NCI-H2227 treated with DMSO at 0.1 percent for 48 hours (cell line): ENCODE measurements around the gene STEAP3.

Experiments used
- DNase-seq: peaks from one replicate; lab custom pipeline; 2025; lab: John Stamatoyannopoulos, UW

STEAP3 gene

DNA sequence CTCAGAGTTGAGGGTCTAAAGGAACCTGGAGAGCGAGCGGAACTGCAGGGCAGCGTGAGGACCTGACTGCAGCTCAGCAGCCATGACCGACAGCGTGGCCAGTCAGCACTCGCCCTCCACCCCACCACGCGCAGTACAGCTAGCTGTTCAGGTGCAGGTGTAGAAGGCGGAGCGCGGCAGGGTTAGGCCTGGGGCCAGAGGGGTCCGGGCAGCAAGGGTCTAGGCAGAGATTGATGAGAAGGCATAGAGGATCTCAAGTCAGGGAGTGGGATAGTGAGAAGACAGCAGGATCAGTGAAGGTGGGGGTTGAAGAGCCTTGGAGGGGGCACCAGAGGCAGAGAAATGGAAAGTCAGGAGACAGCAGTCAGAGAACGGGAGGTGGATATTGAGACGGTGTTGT, 71.0 kb downstream of the STEAP3 start:
- no peak for DNase-seq

DNA sequence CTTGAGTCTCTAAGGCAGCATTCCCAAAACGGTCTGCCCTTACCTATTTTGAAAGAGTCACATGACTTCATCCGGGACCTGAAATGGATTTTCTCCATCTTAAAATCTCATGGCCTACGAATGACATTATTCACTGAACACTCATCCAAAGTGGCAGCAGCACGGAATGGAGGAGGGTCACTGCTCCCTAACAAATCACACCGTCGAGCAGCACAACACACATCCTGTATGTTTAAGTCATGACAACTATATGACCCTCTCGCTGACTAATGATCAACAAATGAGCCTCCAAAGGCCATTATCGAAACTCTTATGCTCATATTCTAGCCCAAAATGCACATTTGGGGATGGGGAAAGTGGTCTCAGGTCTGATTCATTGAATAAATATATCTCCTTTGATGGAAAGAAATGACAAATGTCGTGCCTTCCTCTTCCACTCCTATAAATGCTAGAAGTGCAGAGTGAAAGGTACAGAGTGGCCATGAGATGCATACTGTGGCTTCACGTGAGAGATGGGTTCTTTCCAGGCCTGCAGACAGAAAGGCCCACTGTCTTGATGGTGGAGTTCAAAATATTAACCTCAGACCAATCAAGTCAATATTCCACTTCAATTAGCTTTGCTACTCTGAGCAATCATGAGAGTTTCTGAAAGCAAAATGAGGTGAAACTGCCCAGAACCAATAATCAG, 72.2 kb downstream of the STEAP3 start:
- no peak for DNase-seq

DNA sequence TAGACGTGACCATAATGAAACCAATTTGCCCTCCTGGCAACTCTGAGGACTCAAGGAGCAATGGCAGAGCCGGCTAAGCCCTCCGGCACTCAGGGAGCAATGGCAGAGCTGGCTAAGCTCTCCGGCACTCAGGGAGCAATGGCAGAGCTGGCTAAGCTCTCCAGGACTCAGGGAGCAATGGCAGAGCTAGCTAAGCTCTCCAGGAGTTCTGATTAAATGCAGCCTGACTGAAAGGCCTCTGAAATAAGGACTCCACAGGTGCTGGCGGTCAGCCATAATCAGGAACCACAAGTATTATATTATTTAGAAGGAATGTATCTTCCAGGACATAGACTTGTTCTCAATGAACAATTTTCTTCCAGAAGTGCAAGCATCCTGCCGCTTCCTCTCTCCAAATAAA, 77.8 kb downstream of the STEAP3 start:
- no peak for DNase-seq

DNA sequence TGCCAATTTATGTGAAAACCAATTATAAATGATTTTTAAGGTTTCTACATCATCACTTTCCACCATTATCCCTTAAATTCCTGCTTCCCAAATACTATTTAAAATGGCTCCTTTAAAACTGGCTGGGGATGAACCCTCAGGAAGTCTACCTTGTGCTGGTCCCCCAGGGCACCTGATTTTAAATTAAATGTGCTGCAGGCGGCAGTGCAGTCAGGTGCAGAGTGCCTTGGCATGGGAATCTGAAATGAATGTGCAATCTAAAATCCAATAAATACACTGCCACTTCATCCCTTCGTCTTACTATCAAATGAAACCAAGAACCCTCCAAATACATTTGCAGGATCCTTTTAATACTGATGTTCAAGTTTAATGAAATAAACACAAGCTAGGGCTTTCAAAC, 81.2 kb downstream of the STEAP3 start:
- no peak for DNase-seq

DNA sequence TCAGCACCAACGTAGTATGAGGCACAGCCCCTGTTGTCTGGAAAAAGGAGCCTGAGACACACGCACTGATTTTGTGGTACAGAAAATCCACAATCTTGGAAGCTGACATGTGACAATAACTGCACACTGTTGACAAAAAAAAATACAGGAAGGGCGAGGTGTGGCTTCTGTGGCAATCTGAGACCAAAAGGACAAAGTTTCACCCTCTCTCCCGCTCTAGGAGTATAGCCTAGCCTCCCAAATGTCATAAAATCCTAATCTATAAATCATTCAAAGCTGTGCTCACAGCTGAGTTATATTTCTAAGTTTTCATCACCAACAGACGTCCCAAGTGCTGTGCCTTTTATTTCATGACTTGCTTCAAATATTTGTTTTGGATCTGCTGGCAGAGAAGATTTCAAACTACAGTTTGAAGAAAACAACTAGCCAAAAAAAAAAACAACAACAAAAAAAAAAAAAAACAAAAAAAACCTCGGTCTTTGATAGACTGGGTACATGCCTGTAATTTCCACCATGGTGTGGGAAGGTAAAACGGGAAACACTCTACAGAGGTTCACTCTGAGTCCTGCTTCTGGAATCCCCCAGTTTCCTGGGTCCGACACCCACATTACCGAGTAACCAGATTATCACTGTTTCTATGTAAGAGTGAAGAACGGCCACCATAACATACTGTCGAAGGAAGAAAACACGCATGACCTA, 82.0 kb downstream of the STEAP3 start:
- DNase-seq: no peak

DNA sequence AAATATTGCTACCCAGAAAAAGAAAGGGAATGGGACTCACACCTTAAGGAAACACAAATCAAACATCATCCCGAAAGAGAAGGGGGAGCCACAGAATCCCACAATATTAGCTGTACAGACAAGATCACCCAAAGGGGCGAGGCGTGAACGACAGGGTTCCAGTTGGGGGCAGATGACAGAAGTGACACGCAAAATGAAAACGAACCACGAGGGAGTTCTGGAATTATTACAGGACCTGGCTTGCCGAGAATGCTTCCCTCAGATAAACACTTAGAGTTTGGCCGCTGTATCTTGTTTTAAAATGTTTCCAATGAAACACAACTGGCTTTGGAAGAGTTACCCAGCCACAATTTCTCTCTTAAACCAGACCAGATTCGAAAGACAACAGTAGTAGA, 82.6 kb downstream of the STEAP3 start:
- DNase-seq: no peak

DNA sequence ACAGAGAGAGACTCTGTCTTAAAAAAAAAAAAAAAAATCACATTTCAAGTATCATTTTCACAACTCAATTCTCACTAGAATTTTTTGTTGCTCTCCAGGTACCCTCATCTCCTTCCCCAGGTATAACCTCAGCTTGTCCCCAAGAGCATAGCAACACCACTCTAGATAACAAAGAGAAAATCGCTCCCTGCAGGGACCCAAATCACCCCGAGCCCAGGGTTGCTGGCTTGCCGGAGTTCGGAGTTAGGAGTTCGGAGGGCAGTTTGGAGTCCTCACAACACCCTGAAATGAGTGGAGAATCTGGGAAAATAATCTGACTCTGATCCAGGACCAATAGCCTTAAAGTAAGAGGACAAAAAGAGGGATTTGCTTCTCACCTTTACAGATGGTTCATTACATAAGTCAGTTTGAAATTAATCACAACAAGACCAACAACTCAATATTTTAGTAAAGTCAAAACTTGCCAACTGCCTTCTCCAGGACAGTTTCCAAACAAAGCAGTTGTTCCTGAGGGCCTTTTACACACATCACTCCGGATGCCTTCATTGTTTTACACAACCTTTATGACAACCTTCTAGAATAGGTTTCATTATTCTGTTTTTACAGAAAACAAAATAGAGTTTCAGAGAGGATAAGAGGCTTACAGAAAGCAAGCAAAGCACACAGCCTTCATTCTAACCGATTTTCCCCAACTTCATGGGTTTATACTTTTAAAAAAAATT, 83.9 kb downstream of the STEAP3 start:
- no peak for DNase-seq

DNA sequence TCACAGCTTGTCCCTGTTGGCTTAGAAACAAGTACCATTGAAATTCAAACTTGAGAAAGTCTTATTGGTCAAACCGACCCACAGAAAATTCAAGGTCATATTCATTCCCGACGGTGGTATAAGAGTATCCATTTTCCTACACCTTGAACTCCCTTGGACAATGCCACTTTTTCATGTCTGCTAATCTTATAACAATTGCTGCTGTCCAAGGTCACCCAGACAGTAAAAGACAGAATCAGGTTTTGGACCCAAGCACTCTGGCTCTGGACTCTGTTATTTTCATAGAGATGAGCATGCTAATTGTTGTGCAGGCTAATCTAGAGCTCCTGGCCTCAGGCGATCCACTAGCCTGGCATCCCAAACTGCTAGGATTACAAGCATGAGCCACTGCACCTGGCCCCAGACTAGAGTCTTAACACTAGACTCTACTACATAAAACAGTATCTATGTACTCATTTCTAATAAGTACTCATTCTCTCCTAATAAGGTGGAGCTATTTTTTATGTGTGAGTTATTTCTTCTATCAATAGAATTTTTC, 85.2 kb downstream of the STEAP3 start:
- DNase-seq: no peak

DNA sequence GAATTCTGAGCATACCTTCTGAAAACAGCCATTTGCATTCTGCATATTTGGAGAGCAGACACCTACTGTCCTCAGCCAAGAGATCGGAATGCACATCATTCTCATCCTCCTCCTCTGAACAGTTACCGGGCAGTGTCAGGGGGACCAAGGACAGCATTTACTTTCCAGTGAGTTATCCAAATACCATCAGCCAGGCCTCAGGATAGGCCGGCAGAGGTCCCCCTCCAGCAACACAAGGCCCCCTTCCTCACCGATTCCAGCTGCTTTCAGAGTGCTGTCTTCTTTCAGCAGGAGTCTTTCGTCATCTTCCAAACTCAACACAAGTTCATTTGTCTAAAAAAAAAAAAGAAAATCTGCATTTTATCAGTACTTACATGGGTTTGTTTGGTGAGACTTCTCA, 87.7 kb downstream of the STEAP3 start:
- no peak for DNase-seq

DNA sequence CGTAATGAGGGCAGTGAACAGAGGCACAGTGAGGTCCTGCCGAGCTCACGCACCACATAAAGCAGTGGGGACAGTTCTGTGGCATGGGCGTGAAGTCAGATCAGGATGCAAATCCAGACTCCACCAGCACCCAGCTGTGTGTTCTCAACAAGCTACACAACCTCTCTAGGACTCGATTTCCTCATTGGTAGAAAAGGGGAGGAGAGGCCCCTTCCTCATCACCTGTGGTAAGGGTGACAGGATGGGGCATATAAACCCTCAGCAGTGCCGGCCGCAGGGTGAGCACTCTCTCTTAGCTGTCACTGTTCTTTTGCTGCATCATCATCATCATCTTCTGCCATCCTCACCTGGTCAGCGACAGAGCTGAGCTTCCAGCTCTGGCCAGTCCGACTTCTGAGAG, 88.2 kb downstream of the STEAP3 start:
- no peak for DNase-seq
